ENCODE measurements around the gene WDR88. TPM values are rescaled to one million over a fixed set of nuclear protein-coding genes. Genes with fewer than 3 reads are reported as not detected.

WDR88 gene
- total RNA-seq, 1 experiment from 2014 or later: 0.28 TPM

DNA sequence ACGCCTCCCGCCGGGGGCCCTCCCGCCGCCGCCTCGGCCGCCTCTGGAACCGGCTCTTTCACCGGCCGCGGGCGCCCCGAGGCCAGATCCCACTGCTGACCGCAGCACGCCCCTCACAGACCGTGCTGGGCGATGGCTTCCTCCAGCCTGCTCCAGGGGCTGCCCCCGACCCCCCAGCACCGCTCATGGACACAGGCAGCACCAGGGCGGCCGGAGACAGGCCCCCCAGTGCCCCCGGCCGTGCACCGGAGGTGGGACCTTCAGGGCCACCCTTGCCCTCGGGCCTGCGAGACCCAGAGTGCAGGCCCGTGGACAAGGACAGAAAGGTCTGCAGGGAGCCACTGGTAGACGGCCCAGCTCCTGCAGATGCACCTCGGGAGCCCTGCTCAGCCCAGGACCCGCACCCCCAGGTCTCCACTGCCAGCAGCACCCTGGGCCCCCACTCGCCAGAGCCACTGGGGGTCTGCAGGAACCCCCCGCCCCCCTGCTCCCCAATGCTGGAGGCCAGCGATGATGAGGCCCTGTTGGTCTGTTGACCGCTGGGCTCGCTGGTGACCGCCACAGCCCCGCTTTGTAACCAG, 75.2 kb downstream of the WDR88 start:
- DNase-seq (ENCODE audit: low spot score): no peak
- 0 out of 2 replicates have a peak, but pooled peaks cover 4% of the 10 kb centered on the region for H3K9me3 Mint-ChIP-seq
- no peak overlapping the region for H3K4me3 Mint-ChIP-seq
- no peaks in the 10 kb centered on the region; the same call in 1 of the 2 replicates for H3K27me3 Mint-ChIP-seq (ENCODE audit: low read depth)
- H3K27ac Mint-ChIP-seq: no peak overlapping the region
- H3K4me1 Mint-ChIP-seq: no peaks in the 10 kb centered on the region
- ATAC-seq: no peak
- CTCF ChIA-PET: interaction anchor here (0.6 kb wide), 1 partner anchor 58 kb away, joined by 3 read pairs; no protein-coding TSS in a partner anchor
- peaks cover 11% of the 10 kb centered on the region for H3K36me3 Mint-ChIP-seq
- TF ChIP-seq GTF2I (CRISPR knock-in tag; conservative IDR thresholded peaks at IDR 0.05) (no peak), FOXJ3 (CRISPR knock-in tag; IDR thresholded peaks at IDR 0.05; ENCODE audit: borderline replicate concordance) (no peak), ZNF121 (CRISPR knock-in tag; IDR thresholded peaks at IDR 0.05) (no peak), JUN (CRISPR knock-in tag; IDR thresholded peaks at IDR 0.05) (no peak), SMAD3 (CRISPR knock-in tag; IDR thresholded peaks at IDR 0.05; ENCODE audit: borderline replicate concordance) (no peak), ZNF423 (CRISPR knock-in tag; IDR thresholded peaks at IDR 0.05) (no peak), CREB1 (CRISPR knock-in tag; IDR thresholded peaks at IDR 0.05) (no peak), ETV6 (CRISPR knock-in tag; IDR thresholded peaks at IDR 0.05) (no peak), ELF4 (CRISPR knock-in tag; IDR thresholded peaks at IDR 0.05; ENCODE audit: low read depth) (no peak), NFE2L1 (CRISPR knock-in tag; IDR thresholded peaks at IDR 0.05) (no peak), PRRX2 (CRISPR knock-in tag; IDR thresholded peaks at IDR 0.05) (no peak), ZNF138 (CRISPR knock-in tag; conservative IDR thresholded peaks at IDR 0.05) (no peak)
- TF ChIP-seq, protein P1, sequence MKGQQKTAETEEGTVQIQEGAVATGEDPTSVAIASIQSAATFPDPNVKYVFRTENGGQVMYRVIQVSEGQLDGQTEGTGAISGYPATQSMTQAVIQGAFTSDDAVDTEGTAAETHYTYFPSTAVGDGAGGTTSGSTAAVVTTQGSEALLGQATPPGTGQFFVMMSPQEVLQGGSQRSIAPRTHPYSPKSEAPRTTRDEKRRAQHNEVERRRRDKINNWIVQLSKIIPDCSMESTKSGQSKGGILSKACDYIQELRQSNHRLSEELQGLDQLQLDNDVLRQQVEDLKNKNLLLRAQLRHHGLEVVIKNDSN (CRISPR knock-in tag; IDR thresholded peaks at IDR 0.05): no peak
- TF ChIP-seq, protein P2, sequence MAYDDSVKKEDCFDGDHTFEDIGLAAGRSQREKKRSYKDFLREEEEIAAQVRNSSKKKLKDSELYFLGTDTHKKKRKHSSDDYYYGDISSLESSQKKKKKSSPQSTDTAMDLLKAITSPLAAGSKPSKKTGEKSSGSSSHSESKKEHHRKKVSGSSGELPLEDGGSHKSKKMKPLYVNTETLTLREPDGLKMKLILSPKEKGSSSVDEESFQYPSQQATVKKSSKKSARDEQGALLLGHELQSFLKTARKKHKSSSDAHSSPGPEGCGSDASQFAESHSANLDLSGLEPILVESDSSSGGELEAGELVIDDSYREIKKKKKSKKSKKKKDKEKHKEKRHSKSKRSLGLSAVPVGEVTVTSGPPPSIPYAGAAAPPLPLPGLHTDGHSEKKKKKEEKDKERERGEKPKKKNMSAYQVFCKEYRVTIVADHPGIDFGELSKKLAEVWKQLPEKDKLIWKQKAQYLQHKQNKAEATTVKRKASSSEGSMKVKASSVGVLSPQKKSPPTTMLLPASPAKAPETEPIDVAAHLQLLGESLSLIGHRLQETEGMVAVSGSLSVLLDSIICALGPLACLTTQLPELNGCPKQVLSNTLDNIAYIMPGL (CRISPR knock-in tag; IDR thresholded peaks at IDR 0.05): no peak
- TF ChIP-seq, protein P3, sequence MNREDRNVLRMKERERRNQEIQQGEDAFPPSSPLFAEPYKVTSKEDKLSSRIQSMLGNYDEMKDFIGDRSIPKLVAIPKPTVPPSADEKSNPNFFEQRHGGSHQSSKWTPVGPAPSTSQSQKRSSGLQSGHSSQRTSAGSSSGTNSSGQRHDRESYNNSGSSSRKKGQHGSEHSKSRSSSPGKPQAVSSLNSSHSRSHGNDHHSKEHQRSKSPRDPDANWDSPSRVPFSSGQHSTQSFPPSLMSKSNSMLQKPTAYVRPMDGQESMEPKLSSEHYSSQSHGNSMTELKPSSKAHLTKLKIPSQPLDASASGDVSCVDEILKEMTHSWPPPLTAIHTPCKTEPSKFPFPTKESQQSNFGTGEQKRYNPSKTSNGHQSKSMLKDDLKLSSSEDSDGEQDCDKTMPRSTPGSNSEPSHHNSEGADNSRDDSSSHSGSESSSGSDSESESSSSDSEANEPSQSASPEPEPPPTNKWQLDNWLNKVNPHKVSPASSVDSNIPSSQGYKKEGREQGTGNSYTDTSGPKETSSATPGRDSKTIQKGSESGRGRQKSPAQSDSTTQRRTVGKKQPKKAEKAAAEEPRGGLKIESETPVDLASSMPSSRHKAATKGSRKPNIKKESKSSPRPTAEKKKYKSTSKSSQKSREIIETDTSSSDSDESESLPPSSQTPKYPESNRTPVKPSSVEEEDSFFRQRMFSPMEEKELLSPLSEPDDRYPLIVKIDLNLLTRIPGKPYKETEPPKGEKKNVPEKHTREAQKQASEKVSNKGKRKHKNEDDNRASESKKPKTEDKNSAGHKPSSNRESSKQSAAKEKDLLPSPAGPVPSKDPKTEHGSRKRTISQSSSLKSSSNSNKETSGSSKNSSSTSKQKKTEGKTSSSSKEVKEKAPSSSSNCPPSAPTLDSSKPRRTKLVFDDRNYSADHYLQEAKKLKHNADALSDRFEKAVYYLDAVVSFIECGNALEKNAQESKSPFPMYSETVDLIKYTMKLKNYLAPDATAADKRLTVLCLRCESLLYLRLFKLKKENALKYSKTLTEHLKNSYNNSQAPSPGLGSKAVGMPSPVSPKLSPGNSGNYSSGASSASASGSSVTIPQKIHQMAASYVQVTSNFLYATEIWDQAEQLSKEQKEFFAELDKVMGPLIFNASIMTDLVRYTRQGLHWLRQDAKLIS (CRISPR knock-in tag; IDR thresholded peaks at IDR 0.05; ENCODE audit: borderline replicate concordance): no peak
- TF ChIP-seq, protein P4, sequence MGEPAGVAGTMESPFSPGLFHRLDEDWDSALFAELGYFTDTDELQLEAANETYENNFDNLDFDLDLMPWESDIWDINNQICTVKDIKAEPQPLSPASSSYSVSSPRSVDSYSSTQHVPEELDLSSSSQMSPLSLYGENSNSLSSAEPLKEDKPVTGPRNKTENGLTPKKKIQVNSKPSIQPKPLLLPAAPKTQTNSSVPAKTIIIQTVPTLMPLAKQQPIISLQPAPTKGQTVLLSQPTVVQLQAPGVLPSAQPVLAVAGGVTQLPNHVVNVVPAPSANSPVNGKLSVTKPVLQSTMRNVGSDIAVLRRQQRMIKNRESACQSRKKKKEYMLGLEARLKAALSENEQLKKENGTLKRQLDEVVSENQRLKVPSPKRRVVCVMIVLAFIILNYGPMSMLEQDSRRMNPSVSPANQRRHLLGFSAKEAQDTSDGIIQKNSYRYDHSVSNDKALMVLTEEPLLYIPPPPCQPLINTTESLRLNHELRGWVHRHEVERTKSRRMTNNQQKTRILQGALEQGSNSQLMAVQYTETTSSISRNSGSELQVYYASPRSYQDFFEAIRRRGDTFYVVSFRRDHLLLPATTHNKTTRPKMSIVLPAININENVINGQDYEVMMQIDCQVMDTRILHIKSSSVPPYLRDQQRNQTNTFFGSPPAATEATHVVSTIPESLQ (CRISPR knock-in tag; IDR thresholded peaks at IDR 0.05): no peak
- TF ChIP-seq, protein P5, sequence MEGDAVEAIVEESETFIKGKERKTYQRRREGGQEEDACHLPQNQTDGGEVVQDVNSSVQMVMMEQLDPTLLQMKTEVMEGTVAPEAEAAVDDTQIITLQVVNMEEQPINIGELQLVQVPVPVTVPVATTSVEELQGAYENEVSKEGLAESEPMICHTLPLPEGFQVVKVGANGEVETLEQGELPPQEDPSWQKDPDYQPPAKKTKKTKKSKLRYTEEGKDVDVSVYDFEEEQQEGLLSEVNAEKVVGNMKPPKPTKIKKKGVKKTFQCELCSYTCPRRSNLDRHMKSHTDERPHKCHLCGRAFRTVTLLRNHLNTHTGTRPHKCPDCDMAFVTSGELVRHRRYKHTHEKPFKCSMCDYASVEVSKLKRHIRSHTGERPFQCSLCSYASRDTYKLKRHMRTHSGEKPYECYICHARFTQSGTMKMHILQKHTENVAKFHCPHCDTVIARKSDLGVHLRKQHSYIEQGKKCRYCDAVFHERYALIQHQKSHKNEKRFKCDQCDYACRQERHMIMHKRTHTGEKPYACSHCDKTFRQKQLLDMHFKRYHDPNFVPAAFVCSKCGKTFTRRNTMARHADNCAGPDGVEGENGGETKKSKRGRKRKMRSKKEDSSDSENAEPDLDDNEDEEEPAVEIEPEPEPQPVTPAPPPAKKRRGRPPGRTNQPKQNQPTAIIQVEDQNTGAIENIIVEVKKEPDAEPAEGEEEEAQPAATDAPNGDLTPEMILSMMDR (IDR thresholded peaks at IDR 0.05): no peak
- TF ChIP-seq, protein P6, sequence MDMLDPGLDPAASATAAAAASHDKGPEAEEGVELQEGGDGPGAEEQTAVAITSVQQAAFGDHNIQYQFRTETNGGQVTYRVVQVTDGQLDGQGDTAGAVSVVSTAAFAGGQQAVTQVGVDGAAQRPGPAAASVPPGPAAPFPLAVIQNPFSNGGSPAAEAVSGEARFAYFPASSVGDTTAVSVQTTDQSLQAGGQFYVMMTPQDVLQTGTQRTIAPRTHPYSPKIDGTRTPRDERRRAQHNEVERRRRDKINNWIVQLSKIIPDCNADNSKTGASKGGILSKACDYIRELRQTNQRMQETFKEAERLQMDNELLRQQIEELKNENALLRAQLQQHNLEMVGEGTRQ (CRISPR knock-in tag; IDR thresholded peaks at IDR 0.05): no peak
- TF ChIP-seq, protein P7, sequence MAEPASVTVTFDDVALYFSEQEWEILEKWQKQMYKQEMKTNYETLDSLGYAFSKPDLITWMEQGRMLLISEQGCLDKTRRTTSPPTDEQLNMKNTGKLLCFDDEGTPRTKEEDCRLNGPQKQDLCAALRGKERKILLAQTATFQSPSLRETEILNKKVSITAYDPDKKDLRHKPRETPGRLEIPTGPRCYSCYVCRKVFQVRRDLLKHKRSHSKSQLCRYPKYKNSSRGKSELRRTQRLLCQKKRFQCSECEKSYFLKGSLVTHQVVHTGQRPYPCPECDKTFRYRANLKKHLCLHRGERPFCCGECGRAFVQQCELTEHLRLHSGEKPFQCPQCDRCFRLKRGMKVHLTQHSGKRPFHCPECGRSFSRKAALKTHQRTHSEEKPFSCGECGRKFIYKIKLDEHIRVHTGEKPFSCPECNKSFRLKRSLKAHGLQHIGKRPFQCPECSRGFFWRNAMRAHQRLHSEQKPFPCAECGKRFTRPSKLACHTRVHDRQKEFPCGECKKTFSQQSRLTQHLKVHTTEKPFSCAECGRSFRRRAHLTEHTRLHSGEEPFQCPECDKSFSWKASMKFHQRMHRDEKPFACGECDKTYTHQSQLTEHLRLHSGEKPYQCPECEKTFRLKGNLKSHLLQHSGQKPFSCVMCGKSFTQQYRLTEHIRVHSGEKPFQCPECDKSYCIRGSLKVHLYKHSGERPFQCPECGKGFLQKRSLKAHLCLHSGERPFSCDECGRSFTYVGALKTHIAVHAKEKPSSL (CRISPR knock-in tag; conservative IDR thresholded peaks at IDR 0.05): no peak
- POLR2A ChIA-PET: interaction anchor here (0.6 kb wide), 1 partner anchor 133 kb away, joined by 4 read pairs; no protein-coding TSS in a partner anchor

Measured in WTC11 (cell line).